ENCODE results near the gene ZC3H18.

- TF ChIP-seq POLR2A (IDR thresholded peaks at IDR 0.05; ENCODE audit: low read depth, low read length) (no peak), TAF1 (IDR thresholded peaks at IDR 0.05; ENCODE audit: borderline replicate concordance, low read depth, low read length) (no peak)
Measured at GRCh38 chr16:88538366-88539060, 31.7 kb upstream of the ZC3H18 start.

All from GM12892 (cell line).